K562 (cell line): ENCODE measurements around the gene SLC7A11. TPM values are rescaled to one million over a fixed set of nuclear protein-coding genes. Genes with fewer than 3 reads are reported as not detected.

Experiments
- ATAC-seq: fragments of 200-7000 bp; cut with Tn5 transposase; 3 replicates; pipeline ENCODE4 v1.9.1; 2020; ENCODE audit warnings: moderate library complexity
- BruUV-seq: library from RNA; stranded (reverse); fragments of 400-500 nt; replicated peaks from 2 replicates; lab custom pipeline; 2021; lab: Mats Ljungman, UMichigan
- CTCF ChIA-PET: fragments of 300-600 bp; formaldehyde crosslinking; extraction: SDS; loops from one replicate; lab custom pipeline; 2021; ENCODE audit warnings: low intra/inter-chr PET ratio; lab: Yijun Ruan, JAX
- POLR2A ChIA-PET: fragments of 300-600, 350-650 bp; sonication (Branson Sonifier 250); formaldehyde crosslinking; extraction: SDS; loops from one replicate; lab custom pipeline; 2021; ENCODE audit warnings: antibody characterized with exemption, inconsistent platforms; lab: Yijun Ruan, JAX
- DNase-seq, 4 experiments: peaks; one replicate each; pipeline versions ENCODE4 v3.0.0 to v3.0.0-alpha.2; 2011 to 2018; ENCODE audit warnings: low spot score in 3 of 4, mixed read lengths in 3 of 4; ENCODE audit errors: extremely low read depth in 1 of 4
- FAIRE-seq: peaks from 2 replicates; lab custom pipeline; 2011; peaks lifted over from hg19 to GRCh38; lab: Jason Lieb, UNC
- H2AFZ ChIP-seq: 2 replicates; pipeline ENCODE4 v1.6.0; 2011; ENCODE audit warnings: low read depth, low read length, control low read depth, inconsistent platforms
- H3K27ac ChIP-seq: fragments of 200-600 bp; 3 replicates; pipeline ENCODE4 v1.8.0; 2011; ENCODE audit warnings: low read depth, mild to moderate bottlenecking, control low read depth, inconsistent platforms, low read length, moderate library complexity, mixed read lengths; ENCODE audit errors: extremely low read depth
- H3K27me3 ChIP-seq, 2 experiments: fragments of 300-600 bp in 1 of 2; 2 replicates in 1 of 2; 3 replicates in 1 of 2; pipeline versions ENCODE4 v1.6.0 to v1.8.0; 2011; ENCODE audit warnings: inconsistent platforms in 2 of 2, low read length in 2 of 2, mild to moderate bottlenecking in 1 of 2, mixed read lengths in 1 of 2, moderate library complexity in 1 of 2; ENCODE audit not compliant: control insufficient read depth in 2 of 2, insufficient read depth in 2 of 2
- H3K36me3 ChIP-seq: fragments of 300-600 bp; 3 replicates; pipeline ENCODE4 v1.8.0; 2011; ENCODE audit warnings: mild to moderate bottlenecking, low read length, inconsistent platforms; ENCODE audit not compliant: control insufficient read depth, insufficient read depth
- H3K4me1 ChIP-seq, 2 experiments: fragments of 200-600 bp in 1 of 2; replicated peaks in 1 of 2; 2 replicates in 1 of 2; 3 replicates in 1 of 2; pipeline versions ENCODE4 v1.5.1 to v1.8.0; 2011; ENCODE audit warnings: inconsistent platforms in 2 of 2, low read length in 2 of 2, mild to moderate bottlenecking in 1 of 2, mixed read lengths in 1 of 2, moderate library complexity in 1 of 2; ENCODE audit not compliant: control insufficient read depth in 2 of 2, insufficient read depth in 2 of 2
- H3K4me2 ChIP-seq: 2 replicates; pipeline ENCODE4 v1.6.1; 2011; ENCODE audit warnings: low read length, control low read depth, inconsistent platforms, mixed read lengths; ENCODE audit not compliant: insufficient read depth
- H3K4me3 ChIP-seq: fragments of 200-600 bp; sonication (generic), shearing (Covaris generic); 2 replicates; pipeline ENCODE4 v1.5.1; 2016; ENCODE audit warnings: control low read depth, inconsistent platforms
- H3K79me2 ChIP-seq: fragments of 200-600 bp; 3 replicates; pipeline ENCODE4 v1.8.0; 2011; ENCODE audit warnings: low read length, inconsistent platforms; ENCODE audit not compliant: control insufficient read depth, insufficient read depth
- H3K9ac ChIP-seq, 2 experiments: 2 replicates each; pipeline versions ENCODE4 v1.6.0 to v1.6.1; 2011; ENCODE audit warnings: low read depth in 2 of 2, low read length in 2 of 2, control low read depth in 1 of 2, inconsistent platforms in 1 of 2, mild to moderate bottlenecking in 1 of 2, mixed read lengths in 1 of 2; ENCODE audit not compliant: insufficient read depth in 1 of 2
- H3K9me1 ChIP-seq: one replicate; pipeline ENCODE4 v1.6.0; 2011; ENCODE audit warnings: inconsistent platforms, mild to moderate bottlenecking, low read length, moderate library complexity; ENCODE audit not compliant: control insufficient read depth, insufficient read depth
- H3K9me3 ChIP-seq: replicated peaks from 2 replicates; pipeline ENCODE4 v1.5.1; 2011; ENCODE audit warnings: low read depth, low read length, inconsistent platforms; ENCODE audit not compliant: control insufficient read depth, insufficient read depth
- H4K20me1 ChIP-seq: replicated peaks from 2 replicates; pipeline ENCODE4 v1.6.1; 2011; ENCODE audit warnings: low read length, inconsistent platforms, mixed read lengths; ENCODE audit not compliant: control insufficient read depth, insufficient read depth
- ADNP ChIP-seq: fragments of 200-800 bp; sonication (Bioruptor generic); IDR thresholded peaks from 2 replicates; pipeline ENCODE4 v1.6.1; 2016; ENCODE audit warnings: missing genetic modification characterization, missing compliant biosample characterization
- BCLAF1 ChIP-seq, 2 experiments: fragments of 450-650 bp in 1 of 2; IDR thresholded peaks; 2 replicates each; pipeline ENCODE4 v1.6.1; 2011 to 2017; ENCODE audit warnings: low read depth in 2 of 2, antibody characterized with exemption in 1 of 2, borderline replicate concordance in 1 of 2, low read length in 1 of 2, mild to moderate bottlenecking in 1 of 2, mixed read lengths in 1 of 2; ENCODE audit not compliant: control insufficient read depth in 1 of 2
- RBM39 ChIP-seq: fragments of 200-400 bp; formaldehyde crosslinking; optimal IDR thresholded peaks from 2 replicates; pipeline ENCODE3; 2018; ENCODE audit warnings: low read depth, low read length
- SAFB ChIP-seq: fragments of 200-400 bp; formaldehyde crosslinking; IDR thresholded peaks from 2 replicates; pipeline ENCODE4 v1.6.1; 2017; ENCODE audit warnings: low read depth, low read length, borderline replicate concordance
- ZNF24 ChIP-seq: fragments of 450-650 bp; IDR thresholded peaks from 2 replicates; pipeline ENCODE4 v1.6.1; 2016
- WGBS: fragments of 100-300 bp; shearing (Covaris generic); methylation state at CpG from one replicate; pipeline ENCODE4 v1.1.6; 2016; ENCODE audit warnings: low coverage, mixed read lengths; ENCODE audit not compliant: insufficient coverage; ENCODE audit errors: missing lambda C conversion rate; 5-methylcytosine and 5-hydroxymethylcytosine counted together
- in situ Hi-C: fragments of 300-500 bp; cut with MboI; formaldehyde crosslinking; loops from 4 replicates; pipeline ENCODE4 v1.15.0; 2018; ENCODE audit warnings: inconsistent platforms, mixed read lengths
- intact Hi-C: fragments of 100-400 bp; cut with micrococcal nuclease; formaldehyde crosslinking; loops from 2 replicates; pipeline ENCODE4 v1.14.2; 2022
- polyA plus RNA-seq, 8 experiments: library from polyadenylated mRNA; depleted of rRNA in 4 of 8; stranded (reverse) in 5 of 8; unstranded in 3 of 8; fragments of >200 nt; fragmentation: Nextera tagmentation in 2 of 8; fragmentation: Illumina TruSeq in 1 of 8; extraction: Ambion mirVana in 2 of 8; extraction: Trizol in 1 of 8; gene quantifications; 2 replicates each; pipeline versions ENCODE4 v1.2.1 to v1.2.3, GENCODE V29; 2011 to 2014; ENCODE audit warnings: inconsistent platforms in 1 of 8, missing spikeins in 1 of 8
- total RNA-seq, 7 experiments: library from RNA; depleted of rRNA in 6 of 7; stranded (reverse); fragments of >200 nt in 6 of 7; fragmentation: Illumina TruSeq in 2 of 7; extraction: Trizol in 2 of 7; gene quantifications; 2 replicates each; pipeline versions ENCODE4 v1.2.1 to v1.2.3, GENCODE V29; 2011 to 2021; ENCODE audit warnings: low replicate concordance in 1 of 7

Gene SLC7A11
- total and polyA plus RNA-seq, 9 of the 15 experiments (the other 6 are each of a cell fraction or from before 2014, with no cell fraction given) = 4.5 to 26.1 (median 13.5) TPM

- Histone ChIP-seq H3K9ac (no peak overlapping the region), H2AFZ (no peak overlapping the region), H3K27ac (no peak overlapping the region), H3K4me3 (no peak overlapping the region), H3K36me3 (no peaks in the 10 kb centered on the region), H3K4me1 (peaks cover 0 to 2% of the 10 kb centered on the region in 2 experiments; a peak in 1 of 5 replicates), H3K9me3 (no peaks in the 10 kb centered on the region), H3K9me1 (no peaks in the 10 kb centered on the region), H3K79me2 (no peaks in the 10 kb centered on the region), H3K4me2 (no peak overlapping the region), H4K20me1 (no peaks in the 10 kb centered on the region), H3K27me3 (no peaks in the 10 kb centered on the region)
- no TSS peak for BruUV-seq
- FAIRE-seq (no peak), ATAC-seq (no peak), DNase-seq (no peak)
- WGBS = 73% methylated on average over 2 of the region's 2 CpGs
- ChIA-PET POLR2A (interaction anchor here (0.6 kb wide), 1 partner anchor 8 kb away, joined by 3 read pairs; no protein-coding TSS in a partner anchor), CTCF (no interaction called here)
- TF ChIP-seq BCLAF1 (IDR thresholded peaks at IDR 0.05; ENCODE audit: borderline replicate concordance in 1 of 2, control insufficient read depth in 1 of 2, low read depth in 2 of 2, low read length in 1 of 2) (no peak), ADNP (tag) (no peak), RBM39 (no peak), ZNF24 (no peak), SAFB (no peak)
- in situ Hi-C loops = no loop called here
- intact Hi-C loops = loop anchor here (10.0 kb wide), 2 partner anchors 526 to 766 kb away; partner anchors contain the start of gene NOCT
Observed at GRCh38 chr4:138249132-138249531, 7.0 kb upstream of the SLC7A11 start.
